Psoas muscle (tissue), 8 donors: ENCODE measurements around the gene EIF4A3. TPM values are rescaled to one million over a fixed set of nuclear protein-coding genes. Genes with fewer than 3 reads are reported as not detected.

Experiments used
- ATAC-seq, 4 donors: fragments of 200-7000 bp; cut with Tn5 transposase; one replicate each; pipeline ENCODE4 v1.9.1; 2020; ENCODE audit warnings: moderate library complexity in 3 of 4, mild to moderate bottlenecking in 2 of 4
- DNase-seq, 2 donors: peaks; one replicate each; pipeline ENCODE4 v3.0.0-alpha.2; 2020
- H3K27ac ChIP-seq: fragments of 200-600 bp; one replicate; pipeline ENCODE4 v1.8.0; 2022
- H3K27me3 ChIP-seq, 3 donors: fragments of 200-600 bp in 1 of 3; one replicate each; pipeline versions ENCODE4 v1.6.1 to v1.8.0; 2013 to 2022; ENCODE audit warnings: low read length in 2 of 3, mild to moderate bottlenecking in 2 of 3, moderate library complexity in 1 of 3; ENCODE audit not compliant: insufficient read depth in 3 of 3
- H3K36me3 ChIP-seq, 2 donors: fragments of 200-600 bp in 1 of 2; one replicate each; pipeline versions ENCODE4 v1.6.1 to v1.8.0; 2013 to 2022; ENCODE audit warnings: low read depth in 1 of 2, mild to moderate bottlenecking in 1 of 2, moderate library complexity in 1 of 2; ENCODE audit not compliant: insufficient read depth in 1 of 2
- H3K4me1 ChIP-seq: fragments of 200-600 bp; one replicate; pipeline ENCODE4 v1.8.0; 2022
- H3K4me3 ChIP-seq: fragments of 200-600 bp; one replicate; pipeline ENCODE4 v1.8.0; 2022; ENCODE audit warnings: mild to moderate bottlenecking
- H3K9me3 ChIP-seq: fragments of 200-600 bp; one replicate; pipeline ENCODE4 v1.8.0; 2022
- WGBS, 3 donors: extraction: QIAGEN DNeasy Blood & Tissue Kit; methylation state at CpG; one replicate each; pipeline versions ENCODE4 v1.1.6 to v1.1.7; 2013; 5-methylcytosine and 5-hydroxymethylcytosine counted together
- intact Hi-C, 2 donors: fragments of 100-400 bp; cut with DNase I; formaldehyde crosslinking; loops; one replicate each; pipeline versions ENCODE4 v1.11.0 to v1.14.2; 2022
- polyA plus RNA-seq, 3 donors: library from polyadenylated mRNA; stranded (reverse); fragments of 200-250 nt; gene quantifications; one replicate each; pipeline ENCODE4 v1.2.3, GENCODE V29; 2013
- total RNA-seq, 4 donors: library from RNA; stranded (reverse); fragmentation: NEBNext Ultra II Directional in 2 of 4; extraction: Animal tissue kit (Norgen Biotek cat#: 25700) in 2 of 4; gene quantifications; one replicate each; pipeline versions ENCODE4 v1.2.1 to v1.2.4, GENCODE V29; 2021 to 2023
- TF ChIP-seq, protein P1 (sequence below): fragments of 200-600 bp; IDR thresholded peaks from one replicate; pipeline ENCODE4 v1.8.0; 2022; ENCODE audit warnings: antibody characterized with exemption
- donor health status: healthy with polysubstance abuse.
- donor health status: DM: no; HTN: no; CAD: no; lungs with moderate emphysema.
- donor health status: Bipolar disorder and iron deficiency.
- donor health status: healthy.
- donor health status: DM: yes; HTN: yes; CAD: no.
- donor health status: DM: no; HTN: no; CAD: no.
- donor health status: DM: no; HTN: no; CAD: no.
- donor health status: DM: yes; HTN: yes; CAD: no.

Gene EIF4A3
- total and polyA plus RNA-seq, 7 donors, result 26.7 to 77.0 (median 36.0) TPM

DNA sequence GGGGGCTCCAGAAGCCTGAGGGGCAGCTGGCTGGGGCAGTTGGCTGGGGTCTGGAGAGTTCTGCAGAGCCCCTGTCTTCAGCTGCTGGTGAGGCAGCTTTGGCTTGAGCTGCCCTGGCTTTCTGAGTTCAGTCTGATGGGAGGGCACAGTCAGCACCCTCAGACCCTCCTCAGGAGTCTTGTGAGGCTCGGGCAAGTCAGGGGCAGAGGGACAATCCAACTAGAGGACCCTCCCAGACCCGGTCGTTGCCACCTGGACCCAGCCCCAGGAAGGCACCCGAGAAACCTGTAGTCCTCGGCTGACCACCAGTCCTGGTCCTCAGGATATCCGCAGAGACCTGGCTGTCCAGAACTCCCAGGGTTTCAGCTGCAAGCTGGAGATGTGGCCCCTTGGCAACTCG lies 24.8 kb upstream of the EIF4A3 start:
- Histone ChIP-seq H3K4me3 (no peak overlapping the region), H3K36me3 (no peaks in the 10 kb centered on the region), H3K4me1 (no peaks in the 10 kb centered on the region), H3K27ac (no peak overlapping the region), H3K27me3 (peaks cover 0 to 3% (median 0%) of the 10 kb centered on the region in 3 donors), H3K9me3 (no peaks in the 10 kb centered on the region)
- DNase-seq, result no peak
- intact Hi-C loops, result no loop called here
- ATAC-seq, result no peak
- 86 to 88% (median 88%) methylated on average over 7 of the region's 7 CpGs for WGBS, 3 donors
- TF ChIP-seq, protein P1, sequence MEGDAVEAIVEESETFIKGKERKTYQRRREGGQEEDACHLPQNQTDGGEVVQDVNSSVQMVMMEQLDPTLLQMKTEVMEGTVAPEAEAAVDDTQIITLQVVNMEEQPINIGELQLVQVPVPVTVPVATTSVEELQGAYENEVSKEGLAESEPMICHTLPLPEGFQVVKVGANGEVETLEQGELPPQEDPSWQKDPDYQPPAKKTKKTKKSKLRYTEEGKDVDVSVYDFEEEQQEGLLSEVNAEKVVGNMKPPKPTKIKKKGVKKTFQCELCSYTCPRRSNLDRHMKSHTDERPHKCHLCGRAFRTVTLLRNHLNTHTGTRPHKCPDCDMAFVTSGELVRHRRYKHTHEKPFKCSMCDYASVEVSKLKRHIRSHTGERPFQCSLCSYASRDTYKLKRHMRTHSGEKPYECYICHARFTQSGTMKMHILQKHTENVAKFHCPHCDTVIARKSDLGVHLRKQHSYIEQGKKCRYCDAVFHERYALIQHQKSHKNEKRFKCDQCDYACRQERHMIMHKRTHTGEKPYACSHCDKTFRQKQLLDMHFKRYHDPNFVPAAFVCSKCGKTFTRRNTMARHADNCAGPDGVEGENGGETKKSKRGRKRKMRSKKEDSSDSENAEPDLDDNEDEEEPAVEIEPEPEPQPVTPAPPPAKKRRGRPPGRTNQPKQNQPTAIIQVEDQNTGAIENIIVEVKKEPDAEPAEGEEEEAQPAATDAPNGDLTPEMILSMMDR, result no peak

DNA sequence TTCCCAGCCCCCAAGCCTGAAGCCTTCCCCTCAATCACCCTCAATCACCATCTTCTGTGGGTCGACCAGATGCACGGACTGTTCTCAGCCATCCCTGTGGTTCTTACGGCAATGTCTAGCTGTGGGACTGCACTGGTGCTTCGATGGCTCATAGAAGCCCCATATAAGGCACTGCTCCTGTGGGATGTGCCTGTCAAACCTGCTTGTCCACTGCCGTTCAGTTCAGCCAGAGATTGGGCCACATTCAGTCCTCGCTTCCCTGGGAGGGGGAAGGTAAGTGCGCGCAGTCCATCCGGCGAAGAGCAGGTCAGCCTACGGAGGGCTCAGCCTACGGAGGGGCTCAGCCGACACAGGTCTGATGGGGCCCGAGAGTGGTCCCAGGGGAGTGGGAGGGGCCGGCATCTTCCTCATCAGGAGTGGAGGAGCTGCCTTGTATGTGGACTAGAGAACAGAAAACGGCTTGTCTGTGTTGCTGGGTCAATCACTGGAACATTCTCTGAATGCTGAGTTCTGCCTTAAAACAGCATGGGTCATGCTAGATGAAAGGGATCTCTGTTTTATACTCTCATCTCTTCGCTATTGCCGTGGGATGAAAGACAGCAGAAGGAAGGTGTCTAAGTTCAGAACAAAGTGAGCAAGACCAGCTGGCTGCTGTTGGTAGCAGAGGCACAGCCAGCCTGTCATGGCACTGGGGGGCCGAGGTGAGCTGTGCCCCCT lies 23.0 kb upstream of the EIF4A3 start, which contains the start of gene CARD14:
CARD14 (plus strand) TSS at position 247 of the 717 bp plus-strand sequence. CDS start 11,409 bp downstream, outside the sequence.
- H3K9me3 ChIP-seq, result no peaks in the 10 kb centered on the region
- WGBS, 3 donors, result 66 to 76% (median 72%) methylated on average over 19 of the region's 19 CpGs
- no peak within 1 kb of the TSS for H3K4me3 ChIP-seq
- intact Hi-C loops, result no loop called here
- H3K4me1 ChIP-seq, result no peaks in the 10 kb centered on the region
- peaks cover 0 to 3% (median 0%) of the 10 kb centered on the region in 3 donors for H3K27me3 ChIP-seq
- H3K27ac ChIP-seq, result no peak within 1 kb of the TSS
- no peak for DNase-seq
- TF ChIP-seq, protein P1, result no peak
- no peak for ATAC-seq
- no peaks in the 10 kb centered on the region for H3K36me3 ChIP-seq

DNA sequence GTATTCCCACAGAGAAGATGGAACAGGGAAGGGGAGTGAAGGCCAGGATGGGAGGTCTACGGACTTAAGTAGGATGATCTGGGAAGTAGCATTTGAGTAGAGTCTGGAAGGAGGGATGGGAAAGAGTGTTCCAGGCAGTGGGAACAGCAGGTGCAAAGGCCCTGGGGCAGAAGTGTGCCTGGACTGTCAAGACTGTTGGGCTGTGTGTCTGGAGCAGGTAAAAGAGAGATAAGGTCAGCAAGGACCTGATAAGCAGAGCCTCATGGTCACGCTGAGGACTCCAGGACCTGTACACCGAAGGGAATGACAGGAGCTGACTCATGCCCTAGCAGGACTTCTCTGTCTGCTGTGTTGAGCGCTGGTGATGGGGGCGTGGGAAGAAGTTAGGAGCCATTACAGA lies 22.2 kb upstream of the EIF4A3 start:
- TF ChIP-seq, protein P1, result no peak
- 92 to 96% (median 95%) methylated on average over 5 of the region's 5 CpGs for WGBS, 3 donors
- Histone ChIP-seq H3K9me3 (no peaks in the 10 kb centered on the region), H3K36me3 (no peaks in the 10 kb centered on the region), H3K4me1 (no peaks in the 10 kb centered on the region), H3K4me3 (no peak overlapping the region), H3K27me3 (peaks cover 0 to 3% (median 0%) of the 10 kb centered on the region in 3 donors), H3K27ac (no peak overlapping the region)
- DNase-seq, result no peak
- ATAC-seq, result no peak
- intact Hi-C loops, result no loop called here

DNA sequence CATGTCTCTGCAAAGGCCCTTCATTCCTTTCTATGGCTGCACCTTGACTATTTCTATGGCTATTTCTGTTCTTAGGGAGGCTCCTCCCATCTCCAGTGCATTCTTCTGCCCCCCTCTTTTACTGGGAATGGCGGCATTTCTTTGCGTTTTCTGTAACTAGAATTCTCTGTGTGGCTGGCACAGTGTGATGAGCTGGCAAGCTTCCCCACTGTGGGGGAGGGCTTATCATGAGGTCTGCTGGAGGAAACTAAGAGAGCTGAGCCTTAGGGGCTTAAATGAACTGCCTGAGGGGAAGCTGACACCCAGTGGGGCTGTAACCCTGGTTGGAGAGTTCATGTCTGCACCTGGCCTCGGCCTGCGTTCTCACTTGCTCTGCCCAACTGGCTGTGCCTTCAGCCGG lies 21.4 kb upstream of the EIF4A3 start:
- Histone ChIP-seq H3K27ac (no peak overlapping the region), H3K4me1 (no peaks in the 10 kb centered on the region), H3K4me3 (no peak overlapping the region), H3K27me3 (peaks cover 0 to 3% (median 0%) of the 10 kb centered on the region in 3 donors), H3K9me3 (no peaks in the 10 kb centered on the region), H3K36me3 (no peaks in the 10 kb centered on the region)
- DNase-seq (no peak), ATAC-seq (no peak)
- TF ChIP-seq, protein P1, result no peak
- WGBS, 3 donors, result 63 to 73% (median 65%) methylated on average over 5 of the region's 5 CpGs
- intact Hi-C loops, result no loop called here
